ENCODE measurements around the gene TNNT2. TPM values are rescaled to one million over a fixed set of nuclear protein-coding genes. Genes with fewer than 3 reads are reported as not detected.

Gene TNNT2
- total and polyA plus RNA-seq, 2 donors (not counting 3 experiments of a cell fraction or from before 2014, with no cell fraction given), result not detected

GRCh38 chr1:201371276-201371675 lies 6.2 kb downstream of the TNNT2 start:
- intact Hi-C loops (cut with micrococcal nuclease), result no loop called here
- dilution Hi-C loops (cut with MboI; ENCODE audit: extremely low pct_ligation_motif_present, low sequenced_read_pairs), result no loop called here

More at GRCh38 chr1:201371276-201371675, 6.2 kb downstream of the TNNT2 start:
- ChIA-PET CTCF (interaction anchor here (1.0 to 2.4 kb wide), 2 partner anchors 8 to 24 kb away, joined by 3 to 8 read pairs; no protein-coding TSS in a partner anchor), POLR2A (no interaction called here)
- Histone ChIP-seq H3K4me3 (replicated peaks in 1 of 3; ENCODE audit: insufficient read depth in 1 of 3, low read depth in 1 of 3, low read length in 3 of 3) (no peak overlapping the region), H2AFZ (ENCODE audit: low read depth, low read length) (no peak overlapping the region), H3K4me2 (ENCODE audit: insufficient read depth, low read length) (no peak overlapping the region), H3K36me3 (ENCODE audit: control insufficient read depth in 2 of 2, extremely low read depth in 1 of 2, insufficient read depth in 2 of 2, low read length in 2 of 2) (no peaks in the 10 kb centered on the region), H3K9me3 (replicated peaks; ENCODE audit: control insufficient read depth, insufficient read depth, low read length) (no peaks in the 10 kb centered on the region), H3K4me1 (ENCODE audit: control insufficient read depth, extremely low read depth, insufficient read depth, low read length) (no peaks in the 10 kb centered on the region), H3K9ac (replicated peaks; ENCODE audit: extremely low read depth, insufficient read depth, low read length) (no peak overlapping the region), H3K9me1 (replicated peaks; ENCODE audit: control insufficient read depth, extremely low read depth, insufficient read depth, low read length) (no peaks in the 10 kb centered on the region), H4K20me1 (replicated peaks; ENCODE audit: control insufficient read depth, extremely low read depth, insufficient read depth, low read length) (no peaks in the 10 kb centered on the region), H3K27ac (ENCODE audit: insufficient read depth, low read depth, low read length) (no peak overlapping the region), H3K79me2 (ENCODE audit: control insufficient read depth, insufficient read depth, low read length) (no peaks in the 10 kb centered on the region), H3K27me3 (ENCODE audit: control insufficient read depth in 2 of 2, insufficient read depth in 2 of 2, low read length in 2 of 2) (peaks cover 5 to 15% of the 10 kb centered on the region in 2 experiments)
- no peak for DNase-seq (ENCODE audit: low read depth, low spot score)
- no TSS peak for BruUV-seq (replicated peaks)
- FAIRE-seq, result no peak
- no peak for TF ChIP-seq MAX (IDR thresholded peaks at IDR 0.05; ENCODE audit: insufficient read depth, insufficient read length)
- no peak for TF ChIP-seq MYC (IDR thresholded peaks at IDR 0.05; ENCODE audit: low read depth, low read length)
- no peak for TF ChIP-seq POLR2AphosphoS5 (IDR thresholded peaks at IDR 0.05; ENCODE audit: insufficient read depth, low read depth, low read length)
- no peak for TF ChIP-seq CTCF (IDR thresholded peaks at IDR 0.05; ENCODE audit: extremely low read depth in 1 of 2, insufficient read depth in 1 of 2, low read depth in 1 of 2, low read length in 2 of 2)
- no peak for TF ChIP-seq GATA2 (IDR thresholded peaks at IDR 0.05; ENCODE audit: insufficient read depth, insufficient read length, low read depth, low read length)
- TF ChIP-seq EZH2 (IDR thresholded peaks at IDR 0.05; ENCODE audit: borderline replicate concordance, low read depth, low read length, severe bottlenecking), result no peak
- TF ChIP-seq POLR2A (IDR thresholded peaks at IDR 0.05; ENCODE audit: low read depth, low read length), result no peak
- no peak for TF ChIP-seq FOS (IDR thresholded peaks at IDR 0.05; ENCODE audit: borderline replicate concordance, insufficient read depth, low read length)
- no peak for TF ChIP-seq JUN (IDR thresholded peaks at IDR 0.05; ENCODE audit: borderline replicate concordance, insufficient read depth, insufficient read length, low read depth)

Data from endothelial cell of umbilical vein (primary cell).